ENCODE results near the gene RPL19.

GRCh38 chr17:39210093-39210434 lies 10.0 kb downstream of the RPL19 start:
- TF ChIP-seq CTCF (IDR thresholded peaks at IDR 0.05), result no peak
- TF ChIP-seq POLR2A (IDR thresholded peaks at IDR 0.05), result no peak

Measured in lower leg skin (tissue), 3 donors.